HepG2 (cell line): ENCODE results near the gene JAM2.

Experiments used
- ARNTL ChIP-seq: sonication (generic); formaldehyde crosslinking; IDR thresholded peaks from 2 replicates; pipeline ENCODE4 v1.4.0; 2020; ENCODE audit warnings: mild to moderate bottlenecking, missing genetic modification reagents
- BRD4 ChIP-seq: sonication (generic); formaldehyde crosslinking; IDR thresholded peaks from 2 replicates; pipeline ENCODE4 v1.4.0; 2020; ENCODE audit warnings: missing genetic modification reagents
- ELF1 ChIP-seq: sonication (generic); formaldehyde crosslinking; IDR thresholded peaks from 2 replicates; pipeline ENCODE4 v1.4.0; 2020; ENCODE audit warnings: missing genetic modification reagents
- MAZ ChIP-seq, 2 experiments: sonication (generic) in 1 of 2; formaldehyde crosslinking in 1 of 2; IDR thresholded peaks; 2 replicates each; pipeline versions ENCODE4 v1.5.0 to v1.6.1; 2012 to 2020; ENCODE audit warnings: low read depth in 2 of 2, mild to moderate bottlenecking in 2 of 2, borderline replicate concordance in 1 of 2, improper control_type of control experiment in 1 of 2, low read length in 1 of 2, missing genetic modification reagents in 1 of 2, moderate library complexity in 1 of 2
- MXI1 ChIP-seq: IDR thresholded peaks from 3 replicates; pipeline ENCODE4 v1.6.1; 2012; ENCODE audit warnings: low read depth, low read length, inconsistent platforms, borderline replicate concordance
- NFATC3 ChIP-seq: sonication (generic); formaldehyde crosslinking; IDR thresholded peaks from 2 replicates; pipeline ENCODE4 v1.5.1; 2020; ENCODE audit warnings: mild to moderate bottlenecking, missing genetic modification reagents
- POLR2AphosphoS5 ChIP-seq: IDR thresholded peaks from 2 replicates; pipeline ENCODE4 v1.6.1; 2012; ENCODE audit warnings: low read depth, low read length
- SETDB1 ChIP-seq: sonication (generic); formaldehyde crosslinking; IDR thresholded peaks from 2 replicates; pipeline ENCODE4 v1.5.1; 2020; ENCODE audit warnings: missing genetic modification reagents, mild to moderate bottlenecking, borderline replicate concordance
- TCF7L2 ChIP-seq: IDR thresholded peaks from 2 replicates; pipeline ENCODE4 v1.6.1; 2011; ENCODE audit warnings: mild to moderate bottlenecking, low read depth, low read length, moderate library complexity
- THAP11 ChIP-seq: IDR thresholded peaks from 2 replicates; pipeline ENCODE4 v1.6.1; 2016; ENCODE audit warnings: missing biosample characterization, missing genetic modification reagents
- ZNF160 ChIP-seq: sonication (generic); formaldehyde crosslinking; IDR thresholded peaks from 2 replicates; pipeline ENCODE4 v1.8.0; 2022; ENCODE audit warnings: mild to moderate bottlenecking, inconsistent platforms, missing genetic modification reagents
- ZNF296 ChIP-seq: sonication (generic); formaldehyde crosslinking; conservative IDR thresholded peaks from 2 replicates; pipeline ENCODE4 v1.5.0; 2020; ENCODE audit warnings: mild to moderate bottlenecking, missing genetic modification reagents
- ZNF878 ChIP-seq: sonication (generic); formaldehyde crosslinking; IDR thresholded peaks from 2 replicates; pipeline ENCODE4 v1.8.1; 2023; ENCODE audit warnings: mild to moderate bottlenecking, missing genetic modification reagents, moderate library complexity
- TF ChIP-seq, protein P1 (sequence below), 2 experiments: sonication (generic) in 1 of 2; formaldehyde crosslinking in 1 of 2; IDR thresholded peaks; 2 replicates each; pipeline versions ENCODE4 v1.5.1 to v1.6.1; 2011 to 2020; ENCODE audit warnings: borderline replicate concordance in 1 of 2, low read depth in 1 of 2, low read length in 1 of 2, mild to moderate bottlenecking in 1 of 2, missing genetic modification reagents in 1 of 2, moderate library complexity in 1 of 2

DNA sequence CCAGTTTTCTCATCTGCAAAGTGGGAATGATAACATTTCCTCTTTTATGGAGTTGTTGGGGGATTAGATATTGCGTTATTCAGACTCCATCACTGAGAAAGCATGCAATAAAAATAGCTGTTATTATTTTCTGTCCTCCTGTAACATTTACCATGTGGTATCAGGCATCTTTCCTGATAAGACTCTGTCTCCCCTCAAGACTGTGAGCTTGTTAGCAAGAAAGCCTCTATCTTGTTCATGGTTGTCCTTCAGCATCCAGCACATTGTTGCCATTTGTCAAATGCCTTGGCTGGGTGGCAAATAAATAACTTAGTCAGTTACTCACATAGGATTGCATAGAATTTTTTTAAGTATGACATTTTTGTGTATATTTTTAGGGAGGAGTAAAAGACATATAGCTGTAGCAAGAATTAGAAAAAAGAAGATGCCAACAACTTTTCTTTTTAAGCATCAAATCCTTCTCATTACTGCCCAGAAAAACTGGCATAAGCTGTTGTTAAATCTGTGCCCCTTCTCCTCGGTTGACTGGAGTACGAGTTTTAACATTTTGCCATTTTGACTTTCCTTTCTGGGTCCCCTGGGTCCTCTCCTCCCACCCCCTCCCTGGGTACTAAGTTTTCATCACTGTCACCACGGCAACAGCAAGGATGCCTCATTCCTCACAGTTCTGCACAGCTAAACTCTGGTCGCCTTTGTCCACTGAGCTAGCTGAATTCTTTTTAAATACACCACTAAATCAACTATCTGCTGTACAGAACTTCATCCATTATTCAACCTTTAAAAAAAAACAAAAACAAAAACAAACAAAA is 1.0 kb upstream of the JAM2 start:
- TF ChIP-seq MAZ (IDR thresholded peaks at IDR 0.05; ENCODE audit: borderline replicate concordance, low read depth, low read length) (no peak), MAZ (CRISPR knock-in tag; IDR thresholded peaks at IDR 0.05; ENCODE audit: low read depth) (no peak), THAP11 (no peak), BRD4 (CRISPR knock-in tag) (no peak), POLR2AphosphoS5 (no peak), TCF7L2 (no peak), ZNF878 (CRISPR knock-in tag) (no peak), ZNF296 (CRISPR knock-in tag) (no peak), ARNTL (CRISPR knock-in tag) (no peak), SETDB1 (CRISPR knock-in tag) (no peak), ELF1 (CRISPR knock-in tag) (no peak), MXI1 (no peak), NFATC3 (no peak), ZNF160 (CRISPR knock-in tag) (no peak)
- TF ChIP-seq, protein P1, sequence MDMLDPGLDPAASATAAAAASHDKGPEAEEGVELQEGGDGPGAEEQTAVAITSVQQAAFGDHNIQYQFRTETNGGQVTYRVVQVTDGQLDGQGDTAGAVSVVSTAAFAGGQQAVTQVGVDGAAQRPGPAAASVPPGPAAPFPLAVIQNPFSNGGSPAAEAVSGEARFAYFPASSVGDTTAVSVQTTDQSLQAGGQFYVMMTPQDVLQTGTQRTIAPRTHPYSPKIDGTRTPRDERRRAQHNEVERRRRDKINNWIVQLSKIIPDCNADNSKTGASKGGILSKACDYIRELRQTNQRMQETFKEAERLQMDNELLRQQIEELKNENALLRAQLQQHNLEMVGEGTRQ (IDR thresholded peaks at IDR 0.05; ENCODE audit: low read depth, low read length) = no peak
- TF ChIP-seq, protein P1 (CRISPR knock-in tag; IDR thresholded peaks at IDR 0.05; ENCODE audit: borderline replicate concordance) = no peak
